HUES64 (cell line): ENCODE data around the gene RAB20.

Source experiments
- H3K27ac ChIP-seq: 2 replicates; pipeline ENCODE4 v1.7.0; 2013; ENCODE audit warnings: low read depth, low read length, inconsistent platforms
- H3K27me3 ChIP-seq: 2 replicates; pipeline ENCODE4 v1.6.1; 2013; ENCODE audit warnings: mild to moderate bottlenecking, low read length; ENCODE audit not compliant: insufficient read depth
- H3K36me3 ChIP-seq: 2 replicates; pipeline ENCODE4 v1.6.1; 2013; ENCODE audit warnings: mild to moderate bottlenecking, low read length; ENCODE audit not compliant: insufficient read depth
- H3K4me1 ChIP-seq: 2 replicates; pipeline ENCODE4 v1.6.1; 2013; ENCODE audit warnings: mild to moderate bottlenecking, low read length, moderate library complexity; ENCODE audit not compliant: insufficient read depth
- H3K4me3 ChIP-seq: 2 replicates; pipeline ENCODE4 v1.5.1; 2013; ENCODE audit warnings: mild to moderate bottlenecking, low read length, moderate library complexity
- H3K9ac ChIP-seq: 2 replicates; pipeline ENCODE4 v1.6.1; 2013; ENCODE audit warnings: mild to moderate bottlenecking, low read depth, low read length
- H3K9me3 ChIP-seq: 2 replicates; pipeline ENCODE4 v1.6.1; 2013; ENCODE audit warnings: low read depth, low read length; ENCODE audit not compliant: insufficient read depth
- WGBS: fragments of 150-250, 120-280 bp; methylation state at CpG from one replicate; pipeline ENCODE4 v1.1.7; 2013; ENCODE audit warnings: missing lambda C conversion rate; 5-methylcytosine and 5-hydroxymethylcytosine counted together

Gene RAB20

DNA sequence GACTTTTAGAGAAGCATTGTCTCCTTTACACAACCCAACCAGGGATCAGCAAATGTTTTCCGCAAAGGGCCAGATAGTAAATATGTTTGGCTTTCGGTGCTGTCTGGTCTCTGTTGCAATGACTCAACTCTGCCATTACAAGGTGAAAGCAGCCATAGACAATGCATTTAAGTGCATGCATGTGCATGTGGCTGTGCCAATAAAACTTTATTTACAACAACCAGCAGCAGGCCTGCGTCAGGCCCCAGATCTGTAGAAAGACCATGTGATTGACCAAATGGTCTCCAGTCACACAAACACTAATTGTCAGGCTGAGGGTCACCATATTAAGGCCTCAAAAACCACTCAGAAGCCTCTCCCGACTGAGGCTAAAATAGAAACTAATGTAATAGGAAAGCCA, 8.1 kb downstream of the RAB20 start:
- Histone ChIP-seq H3K9me3 (no peaks in the 10 kb centered on the region), H3K9ac (no peak overlapping the region), H3K4me3 (no peak overlapping the region), H3K27me3 (no peaks in the 10 kb centered on the region), H3K36me3 (peaks cover 10% of the 10 kb centered on the region; the same call in 1 of the 2 replicates), H3K27ac (no peak overlapping the region), H3K4me1 (no peaks in the 10 kb centered on the region)
- 83% methylated on average over 4 of the region's 4 CpGs for WGBS

GRCh38 chr13:110552767-110553166, 8.8 kb downstream of the RAB20 start:
- WGBS, result 95% methylated on average over 9 of the region's 9 CpGs

GRCh38 chr13:110551284-110551683, 10.2 kb downstream of the RAB20 start:
- Histone ChIP-seq H3K4me3 (no peak overlapping the region), H3K4me1 (no peaks in the 10 kb centered on the region), H3K36me3 (peaks cover 4% of the 10 kb centered on the region; the same call in 1 of the 2 replicates), H3K27me3 (no peaks in the 10 kb centered on the region), H3K9ac (no peak overlapping the region), H3K9me3 (no peaks in the 10 kb centered on the region), H3K27ac (no peak overlapping the region)
- WGBS, result 91% methylated on average over 11 of the region's 11 CpGs

More at GRCh38 chr13:110552767-110553166, 8.8 kb downstream of the RAB20 start:
- Histone ChIP-seq H3K4me1 (no peaks in the 10 kb centered on the region), H3K36me3 (peaks cover 10% of the 10 kb centered on the region; the same call in 1 of the 2 replicates), H3K27ac (no peak overlapping the region), H3K9me3 (no peaks in the 10 kb centered on the region), H3K9ac (no peak overlapping the region), H3K4me3 (no peak overlapping the region), H3K27me3 (no peaks in the 10 kb centered on the region)

- Histone ChIP-seq H3K4me3 (no peak overlapping the region), H3K27me3 (no peaks in the 10 kb centered on the region), H3K4me1 (no peaks in the 10 kb centered on the region), H3K36me3 (no peaks in the 10 kb centered on the region; the same call in 1 of the 2 replicates), H3K9me3 (no peaks in the 10 kb centered on the region), H3K9ac (no peak overlapping the region), H3K27ac (no peak overlapping the region)
- WGBS, result 94% methylated on average over 11 of the region's 11 CpGs
Observed at GRCh38 chr13:110549795-110550160, 11.7 kb downstream of the RAB20 start.

- no peaks in the 10 kb centered on the region for H3K4me1 ChIP-seq
- no peak overlapping the region for H3K4me3 ChIP-seq
- H3K27ac ChIP-seq, result 0 out of 2 replicates have a peak overlapping the region, but pooled peaks have one; percentile 23
- no peak overlapping the region for H3K9ac ChIP-seq
- 91% methylated on average over 7 of the region's 7 CpGs for WGBS
- no peaks in the 10 kb centered on the region for H3K27me3 ChIP-seq
- peaks cover 4% of the 10 kb centered on the region; the same call in 1 of the 2 replicates for H3K36me3 ChIP-seq
- peaks cover 6% of the 10 kb centered on the region; the same call in 1 of the 2 replicates for H3K9me3 ChIP-seq
Observed at GRCh38 chr13:110548891-110549794, 12.4 kb downstream of the RAB20 start.

DNA sequence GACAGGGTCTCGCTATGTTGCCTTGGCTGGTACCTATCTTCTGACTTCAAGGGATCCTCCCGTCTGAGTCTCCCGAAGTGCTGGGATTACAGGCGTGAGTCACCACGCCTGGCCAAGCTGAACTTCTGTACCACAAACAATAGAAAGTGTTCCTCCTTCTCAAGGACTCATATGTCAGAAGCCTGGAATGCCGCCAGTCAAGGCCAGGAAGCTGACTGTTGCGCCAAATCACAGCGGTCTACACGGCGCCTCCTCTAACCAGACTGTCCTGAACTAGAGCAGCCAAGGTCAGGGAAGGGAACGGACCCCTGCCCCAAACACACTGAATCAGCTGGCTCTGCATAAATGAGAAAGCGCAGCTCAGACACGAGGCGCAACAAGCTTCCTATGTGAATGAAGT, 14.6 kb downstream of the RAB20 start:
- Histone ChIP-seq H3K9me3 (peaks cover 7% of the 10 kb centered on the region; the same call in 1 of the 2 replicates), H3K9ac (no peak overlapping the region), H3K27me3 (no peaks in the 10 kb centered on the region), H3K4me3 (no peak overlapping the region), H3K27ac (no peak overlapping the region), H3K36me3 (peaks cover 4% of the 10 kb centered on the region; the same call in 1 of the 2 replicates), H3K4me1 (no peaks in the 10 kb centered on the region)
- 96% methylated on average over 14 of the region's 14 CpGs for WGBS

GRCh38 chr13:110546378-110546777, 15.1 kb downstream of the RAB20 start:
- no peak overlapping the region for H3K9ac ChIP-seq
- H3K36me3 ChIP-seq, result peaks cover 4% of the 10 kb centered on the region; the same call in 1 of the 2 replicates
- 96% methylated on average over 4 of the region's 4 CpGs for WGBS
- no peaks in the 10 kb centered on the region for H3K4me1 ChIP-seq
- no peak overlapping the region for H3K4me3 ChIP-seq
- H3K27me3 ChIP-seq, result no peaks in the 10 kb centered on the region
- H3K9me3 ChIP-seq, result peaks cover 7% of the 10 kb centered on the region; the same call in 1 of the 2 replicates
- H3K27ac ChIP-seq, result no peak overlapping the region

GRCh38 chr13:110542169-110542796, 19.2 kb downstream of the RAB20 start:
- Histone ChIP-seq H3K9me3 (peaks cover 7% of the 10 kb centered on the region; the same call in 1 of the 2 replicates), H3K4me3 (no peak overlapping the region), H3K4me1 (no peaks in the 10 kb centered on the region), H3K27me3 (no peaks in the 10 kb centered on the region), H3K9ac (no peak overlapping the region), H3K27ac (no peak overlapping the region), H3K36me3 (peaks cover 4% of the 10 kb centered on the region; the same call in 1 of the 2 replicates)
- WGBS, result 95% methylated on average over 6 of the region's 6 CpGs

GRCh38 chr13:110541526-110541920, 20.0 kb downstream of the RAB20 start:
- Histone ChIP-seq H3K9me3 (peaks cover 7% of the 10 kb centered on the region; the same call in 1 of the 2 replicates), H3K36me3 (peaks cover 4% of the 10 kb centered on the region; the same call in 1 of the 2 replicates), H3K4me3 (no peak overlapping the region), H3K27me3 (no peaks in the 10 kb centered on the region), H3K9ac (no peak overlapping the region), H3K27ac (no peak overlapping the region), H3K4me1 (no peaks in the 10 kb centered on the region)
- WGBS, result 88% methylated on average over 4 of the region's 4 CpGs

GRCh38 chr13:110540871-110541525, 20.5 kb downstream of the RAB20 start:
- 89% methylated on average over 15 of the region's 15 CpGs for WGBS
- Histone ChIP-seq H3K4me1 (no peaks in the 10 kb centered on the region), H3K9ac (no peak overlapping the region)

More at GRCh38 chr13:110540871-110541525, 20.5 kb downstream of the RAB20 start:
- H3K36me3 ChIP-seq, result peaks cover 4% of the 10 kb centered on the region; the same call in 1 of the 2 replicates
- H3K9me3 ChIP-seq, result peaks cover 7% of the 10 kb centered on the region; the same call in 1 of the 2 replicates
- no peaks in the 10 kb centered on the region for H3K27me3 ChIP-seq
- H3K27ac ChIP-seq, result no peak overlapping the region
- H3K4me3 ChIP-seq, result no peak overlapping the region
